Liver (tissue), 3 donors: ENCODE data around the gene CD40.

ENCODE experiments used
- ATF3 ChIP-seq: IDR thresholded peaks from 2 replicates; pipeline ENCODE4 v1.6.1; 2016; ENCODE audit warnings: antibody characterized with exemption
- EGR1 ChIP-seq, 2 donors: IDR thresholded peaks; 2 replicates each; pipeline ENCODE4 v1.6.1; 2016 to 2018; ENCODE audit warnings: antibody characterized with exemption in 2 of 2, low read depth in 2 of 2
- FOXA1 ChIP-seq: IDR thresholded peaks from 2 replicates; pipeline ENCODE4 v1.6.1; 2016; ENCODE audit warnings: antibody characterized with exemption
- HNF4G ChIP-seq: IDR thresholded peaks from 2 replicates; pipeline ENCODE4 v1.6.1; 2016; ENCODE audit warnings: antibody characterized with exemption
- MAX ChIP-seq: IDR thresholded peaks from 2 replicates; pipeline ENCODE4 v1.6.1; 2016; ENCODE audit warnings: antibody characterized with exemption
- RAD21 ChIP-seq, 2 donors: IDR thresholded peaks; 2 replicates each; pipeline ENCODE4 v1.6.1; 2016; ENCODE audit warnings: antibody characterized with exemption in 2 of 2, mild to moderate bottlenecking in 2 of 2
- SP1 ChIP-seq: IDR thresholded peaks from 2 replicates; pipeline ENCODE4 v1.6.1; 2018; ENCODE audit warnings: antibody characterized with exemption, mild to moderate bottlenecking
- TAF1 ChIP-seq: conservative IDR thresholded peaks from 2 replicates; pipeline ENCODE4 v1.6.1; 2016; ENCODE audit warnings: antibody characterized with exemption, mild to moderate bottlenecking
- YY1 ChIP-seq: IDR thresholded peaks from 2 replicates; pipeline ENCODE4 v1.6.1; 2016; ENCODE audit warnings: antibody characterized with exemption, mild to moderate bottlenecking
- TF ChIP-seq, protein P1 (sequence below): fragments of 150-350 bp; IDR thresholded peaks from 2 replicates; pipeline ENCODE4 v1.5.1; 2017; ENCODE audit warnings: improper control_type of control experiment, low read depth, low read length; ENCODE audit not compliant: missing input control
- TF ChIP-seq, protein P2 (sequence below): IDR thresholded peaks from 2 replicates; pipeline ENCODE4 v1.6.1; 2016; ENCODE audit warnings: antibody characterized with exemption
- TF ChIP-seq, protein P3 (sequence below): IDR thresholded peaks from 2 replicates; pipeline ENCODE4 v1.6.1; 2016; ENCODE audit warnings: antibody characterized with exemption, mild to moderate bottlenecking
- donor health status: healthy.
- donor health status: healthy.

DNA sequence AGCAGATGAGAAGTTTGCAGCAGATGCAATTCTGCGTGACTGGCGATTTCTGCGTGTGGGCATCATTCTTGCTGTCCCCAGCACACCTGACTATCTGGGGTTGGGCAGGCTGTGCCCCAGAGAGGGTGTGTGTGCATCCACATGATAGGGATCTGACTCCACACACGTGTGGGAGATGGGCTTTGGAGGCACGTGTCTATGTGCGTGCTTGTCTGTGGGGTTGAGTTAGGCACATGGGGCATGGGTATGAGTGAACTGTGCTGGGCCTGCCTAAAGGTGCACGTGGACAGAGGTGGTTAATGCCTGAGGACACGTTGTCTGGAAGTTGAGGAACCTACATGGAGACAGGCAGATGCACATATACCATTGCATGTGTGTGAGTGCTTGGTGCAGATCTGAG is 50.3 kb downstream of the CD40 start:
- TF ChIP-seq TAF1 (no peak), FOXA1 (no peak), ATF3 (no peak), MAX (no peak), YY1 (no peak), SP1 (no peak), RAD21 (IDR thresholded peaks at IDR 0.05) (no peak), HNF4G (no peak), EGR1 (IDR thresholded peaks at IDR 0.05; ENCODE audit: low read depth in 2 of 2) (no peak)
- TF ChIP-seq, protein P1, sequence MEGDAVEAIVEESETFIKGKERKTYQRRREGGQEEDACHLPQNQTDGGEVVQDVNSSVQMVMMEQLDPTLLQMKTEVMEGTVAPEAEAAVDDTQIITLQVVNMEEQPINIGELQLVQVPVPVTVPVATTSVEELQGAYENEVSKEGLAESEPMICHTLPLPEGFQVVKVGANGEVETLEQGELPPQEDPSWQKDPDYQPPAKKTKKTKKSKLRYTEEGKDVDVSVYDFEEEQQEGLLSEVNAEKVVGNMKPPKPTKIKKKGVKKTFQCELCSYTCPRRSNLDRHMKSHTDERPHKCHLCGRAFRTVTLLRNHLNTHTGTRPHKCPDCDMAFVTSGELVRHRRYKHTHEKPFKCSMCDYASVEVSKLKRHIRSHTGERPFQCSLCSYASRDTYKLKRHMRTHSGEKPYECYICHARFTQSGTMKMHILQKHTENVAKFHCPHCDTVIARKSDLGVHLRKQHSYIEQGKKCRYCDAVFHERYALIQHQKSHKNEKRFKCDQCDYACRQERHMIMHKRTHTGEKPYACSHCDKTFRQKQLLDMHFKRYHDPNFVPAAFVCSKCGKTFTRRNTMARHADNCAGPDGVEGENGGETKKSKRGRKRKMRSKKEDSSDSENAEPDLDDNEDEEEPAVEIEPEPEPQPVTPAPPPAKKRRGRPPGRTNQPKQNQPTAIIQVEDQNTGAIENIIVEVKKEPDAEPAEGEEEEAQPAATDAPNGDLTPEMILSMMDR, result no peak
- TF ChIP-seq, protein P2, sequence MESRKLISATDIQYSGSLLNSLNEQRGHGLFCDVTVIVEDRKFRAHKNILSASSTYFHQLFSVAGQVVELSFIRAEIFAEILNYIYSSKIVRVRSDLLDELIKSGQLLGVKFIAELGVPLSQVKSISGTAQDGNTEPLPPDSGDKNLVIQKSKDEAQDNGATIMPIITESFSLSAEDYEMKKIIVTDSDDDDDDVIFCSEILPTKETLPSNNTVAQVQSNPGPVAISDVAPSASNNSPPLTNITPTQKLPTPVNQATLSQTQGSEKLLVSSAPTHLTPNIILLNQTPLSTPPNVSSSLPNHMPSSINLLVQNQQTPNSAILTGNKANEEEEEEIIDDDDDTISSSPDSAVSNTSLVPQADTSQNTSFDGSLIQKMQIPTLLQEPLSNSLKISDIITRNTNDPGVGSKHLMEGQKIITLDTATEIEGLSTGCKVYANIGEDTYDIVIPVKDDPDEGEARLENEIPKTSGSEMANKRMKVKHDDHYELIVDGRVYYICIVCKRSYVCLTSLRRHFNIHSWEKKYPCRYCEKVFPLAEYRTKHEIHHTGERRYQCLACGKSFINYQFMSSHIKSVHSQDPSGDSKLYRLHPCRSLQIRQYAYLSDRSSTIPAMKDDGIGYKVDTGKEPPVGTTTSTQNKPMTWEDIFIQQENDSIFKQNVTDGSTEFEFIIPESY, result no peak
- TF ChIP-seq, protein P3, sequence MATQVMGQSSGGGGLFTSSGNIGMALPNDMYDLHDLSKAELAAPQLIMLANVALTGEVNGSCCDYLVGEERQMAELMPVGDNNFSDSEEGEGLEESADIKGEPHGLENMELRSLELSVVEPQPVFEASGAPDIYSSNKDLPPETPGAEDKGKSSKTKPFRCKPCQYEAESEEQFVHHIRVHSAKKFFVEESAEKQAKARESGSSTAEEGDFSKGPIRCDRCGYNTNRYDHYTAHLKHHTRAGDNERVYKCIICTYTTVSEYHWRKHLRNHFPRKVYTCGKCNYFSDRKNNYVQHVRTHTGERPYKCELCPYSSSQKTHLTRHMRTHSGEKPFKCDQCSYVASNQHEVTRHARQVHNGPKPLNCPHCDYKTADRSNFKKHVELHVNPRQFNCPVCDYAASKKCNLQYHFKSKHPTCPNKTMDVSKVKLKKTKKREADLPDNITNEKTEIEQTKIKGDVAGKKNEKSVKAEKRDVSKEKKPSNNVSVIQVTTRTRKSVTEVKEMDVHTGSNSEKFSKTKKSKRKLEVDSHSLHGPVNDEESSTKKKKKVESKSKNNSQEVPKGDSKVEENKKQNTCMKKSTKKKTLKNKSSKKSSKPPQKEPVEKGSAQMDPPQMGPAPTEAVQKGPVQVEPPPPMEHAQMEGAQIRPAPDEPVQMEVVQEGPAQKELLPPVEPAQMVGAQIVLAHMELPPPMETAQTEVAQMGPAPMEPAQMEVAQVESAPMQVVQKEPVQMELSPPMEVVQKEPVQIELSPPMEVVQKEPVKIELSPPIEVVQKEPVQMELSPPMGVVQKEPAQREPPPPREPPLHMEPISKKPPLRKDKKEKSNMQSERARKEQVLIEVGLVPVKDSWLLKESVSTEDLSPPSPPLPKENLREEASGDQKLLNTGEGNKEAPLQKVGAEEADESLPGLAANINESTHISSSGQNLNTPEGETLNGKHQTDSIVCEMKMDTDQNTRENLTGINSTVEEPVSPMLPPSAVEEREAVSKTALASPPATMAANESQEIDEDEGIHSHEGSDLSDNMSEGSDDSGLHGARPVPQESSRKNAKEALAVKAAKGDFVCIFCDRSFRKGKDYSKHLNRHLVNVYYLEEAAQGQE, result no peak
